ENCODE data around the gene CD164L2.

CD164L2 gene

DNA sequence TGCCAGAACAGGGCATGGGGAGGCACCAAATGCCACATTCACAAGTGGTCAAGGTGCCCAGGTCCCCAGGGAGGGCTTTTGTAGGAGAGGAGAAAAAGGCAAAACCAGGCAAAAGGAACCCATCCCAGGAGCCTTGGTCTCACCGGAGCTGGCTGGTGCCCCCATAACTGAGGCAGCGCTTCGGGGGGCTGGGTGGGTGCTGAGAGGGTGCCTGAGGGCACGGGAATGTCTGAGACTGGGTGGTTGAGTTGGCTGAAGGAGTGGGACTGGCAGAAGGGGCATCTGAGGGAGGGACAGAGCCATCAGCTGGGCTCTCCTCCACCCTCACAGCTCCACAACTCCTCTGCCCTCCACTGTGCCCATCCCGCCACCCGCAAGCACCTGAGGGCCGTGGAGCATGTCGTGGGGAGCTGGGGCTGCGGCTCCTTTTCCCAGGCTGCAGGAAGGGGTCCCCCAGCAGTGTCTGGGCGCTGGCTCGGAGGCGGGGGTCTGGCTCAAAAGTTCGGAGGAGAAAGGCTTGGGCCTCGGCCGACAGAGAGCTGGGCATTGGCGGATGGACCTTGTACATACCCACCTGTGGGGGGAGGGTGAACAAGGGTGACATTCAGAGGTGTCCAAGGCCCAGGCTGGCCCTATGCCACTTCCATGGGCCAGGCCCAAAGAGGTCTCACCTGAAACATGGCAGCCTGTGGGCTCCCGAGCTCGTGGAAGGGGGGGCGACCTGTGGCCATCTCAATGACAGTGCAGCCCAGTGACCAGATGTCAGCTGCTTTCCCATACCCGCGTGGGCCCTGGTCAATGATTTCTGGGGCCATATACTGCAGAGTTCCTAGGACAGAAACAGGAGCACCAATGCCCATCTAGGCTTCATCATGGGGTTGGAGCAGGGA is 24.9 kb downstream of the CD164L2 start:
- no peaks in the 10 kb centered on the region for H3K9me3 ChIP-seq (ENCODE audit: insufficient read depth, low read length)
- no peaks in the 10 kb centered on the region for H3K36me3 ChIP-seq (ENCODE audit: low read length)
- no peak overlapping the region for H3K4me3 ChIP-seq (ENCODE audit: insufficient read depth, low read length, poor library complexity, severe bottlenecking)
- H3K27ac ChIP-seq (ENCODE audit: low read depth, low read length): no peak overlapping the region
- H2AFZ ChIP-seq (ENCODE audit: low read depth, low read length, severe bottlenecking): no peak overlapping the region
- H3K27me3 ChIP-seq (ENCODE audit: low read length): no peaks in the 10 kb centered on the region
- no peaks in the 10 kb centered on the region for H3F3A ChIP-seq (ENCODE audit: insufficient read depth)
- H3K9ac ChIP-seq (ENCODE audit: low read length): no peak overlapping the region
- H3K4me2 ChIP-seq (ENCODE audit: low read depth, low read length, poor library complexity, severe bottlenecking): no peak overlapping the region
- H3K9me2 ChIP-seq (replicated peaks; ENCODE audit: insufficient read depth, low read length): no peaks in the 10 kb centered on the region
- no peak for TF ChIP-seq CTCF (IDR thresholded peaks at IDR 0.05; ENCODE audit: insufficient read depth, low read length, poor library complexity, severe bottlenecking)
- no peak for TF ChIP-seq EZH2phosphoT487 (conservative IDR thresholded peaks at IDR 0.05; ENCODE audit: low read length)
- H3K79me2 ChIP-seq (ENCODE audit: insufficient read depth, low read length): no peaks in the 10 kb centered on the region
- H4K20me1 ChIP-seq (ENCODE audit: low read depth, low read length): no peaks in the 10 kb centered on the region

DNA sequence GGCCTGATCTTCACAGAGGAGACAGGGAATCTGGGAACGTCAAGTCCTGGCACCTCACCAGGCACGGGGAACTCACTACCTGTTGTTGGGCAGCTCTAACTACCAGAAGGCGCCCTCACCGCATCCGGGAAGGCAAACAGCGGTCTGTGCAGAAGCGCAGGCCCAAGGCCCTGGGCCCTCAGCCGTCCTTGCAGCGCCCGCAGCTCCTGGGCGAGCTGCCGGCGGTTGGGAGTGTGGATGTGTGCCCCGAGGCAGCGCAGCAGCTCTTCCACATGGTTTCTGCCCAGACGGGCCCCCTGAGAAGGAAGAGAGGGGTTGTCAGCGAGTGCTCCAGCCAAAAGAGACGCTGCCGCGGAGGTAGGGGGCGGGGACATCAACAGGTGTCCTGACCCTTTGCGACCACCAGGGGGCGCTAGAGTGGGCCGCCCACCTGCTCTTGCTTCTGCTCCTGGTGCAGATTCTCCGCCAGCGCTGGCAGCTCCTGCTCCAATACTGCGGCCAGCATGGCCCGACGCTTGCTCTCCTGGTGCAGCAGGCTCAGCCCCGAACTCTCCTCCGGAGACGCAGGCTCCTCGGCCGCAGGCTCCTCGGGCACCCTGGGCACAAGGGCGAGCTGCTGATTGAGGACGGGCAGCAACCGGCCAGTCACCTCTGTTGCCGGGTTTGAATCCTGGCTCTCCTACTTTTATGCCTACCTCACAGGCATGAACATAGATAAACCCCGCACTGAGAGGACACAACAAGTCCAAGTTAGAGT is 25.7 kb downstream of the CD164L2 start:
- Histone ChIP-seq H3K9me2 (replicated peaks; ENCODE audit: insufficient read depth, low read length) (no peaks in the 10 kb centered on the region), H3K36me3 (ENCODE audit: low read length) (no peaks in the 10 kb centered on the region), H3K27me3 (ENCODE audit: low read length) (no peaks in the 10 kb centered on the region), H3K9me3 (ENCODE audit: insufficient read depth, low read length) (no peaks in the 10 kb centered on the region), H3K4me2 (ENCODE audit: low read depth, low read length, poor library complexity, severe bottlenecking) (peak overlapping the region; percentile 42), H3F3A (ENCODE audit: insufficient read depth) (no peaks in the 10 kb centered on the region), H2AFZ (ENCODE audit: low read depth, low read length, severe bottlenecking) (peak overlapping the region; percentile 79), H3K79me2 (ENCODE audit: insufficient read depth, low read length) (no peaks in the 10 kb centered on the region), H3K9ac (ENCODE audit: low read length) (no peak overlapping the region), H4K20me1 (ENCODE audit: low read depth, low read length) (no peaks in the 10 kb centered on the region), H3K4me3 (ENCODE audit: insufficient read depth, low read length, poor library complexity, severe bottlenecking) (no peak overlapping the region), H3K27ac (ENCODE audit: low read depth, low read length) (no peak overlapping the region)
- TF ChIP-seq EZH2phosphoT487 (conservative IDR thresholded peaks at IDR 0.05; ENCODE audit: low read length) (no peak), CTCF (IDR thresholded peaks at IDR 0.05; ENCODE audit: insufficient read depth, low read length, poor library complexity, severe bottlenecking) (peak; percentile 58)

GRCh38 chr1:27356619-27357280 is 26.4 kb downstream of the CD164L2 start:
- Histone ChIP-seq H3K4me2 (ENCODE audit: low read depth, low read length, poor library complexity, severe bottlenecking) (no peak overlapping the region), H3K9me2 (replicated peaks; ENCODE audit: insufficient read depth, low read length) (no peaks in the 10 kb centered on the region), H3K27me3 (ENCODE audit: low read length) (no peaks in the 10 kb centered on the region), H4K20me1 (ENCODE audit: low read depth, low read length) (no peaks in the 10 kb centered on the region), H3K36me3 (ENCODE audit: low read length) (no peaks in the 10 kb centered on the region), H3K79me2 (ENCODE audit: insufficient read depth, low read length) (no peaks in the 10 kb centered on the region), H3K9ac (ENCODE audit: low read length) (no peak overlapping the region), H3F3A (ENCODE audit: insufficient read depth) (no peaks in the 10 kb centered on the region), H2AFZ (ENCODE audit: low read depth, low read length, severe bottlenecking) (no peak overlapping the region), H3K27ac (ENCODE audit: low read depth, low read length) (no peak overlapping the region), H3K9me3 (ENCODE audit: insufficient read depth, low read length) (no peaks in the 10 kb centered on the region), H3K4me3 (ENCODE audit: insufficient read depth, low read length, poor library complexity, severe bottlenecking) (no peak overlapping the region)
- no peak for TF ChIP-seq EZH2phosphoT487 (conservative IDR thresholded peaks at IDR 0.05; ENCODE audit: low read length)
- no peak for TF ChIP-seq CTCF (IDR thresholded peaks at IDR 0.05; ENCODE audit: insufficient read depth, low read length, poor library complexity, severe bottlenecking)

Measured in SU-DHL-6 (cell line).